Vagina (tissue), 2 donors: ENCODE results near the gene CDS2. TPM values are rescaled to one million over a fixed set of nuclear protein-coding genes. Genes with fewer than 3 reads are reported as not detected.

ENCODE experiments used
- DNase-seq, 2 donors: peaks; one replicate each; pipeline ENCODE4 v3.0.0-alpha.2; 2017; ENCODE audit errors: extremely low spot score in 2 of 2
- H3K27ac ChIP-seq: fragments of 200-600 bp; sonication (generic); one replicate; pipeline ENCODE4 v1.5.1; 2019
- H3K27me3 ChIP-seq: fragments of 200-600 bp; sonication (generic); one replicate; pipeline ENCODE4 v1.5.1; 2019
- H3K36me3 ChIP-seq, 2 donors: fragments of 200-600 bp; sonication (generic); one replicate each; pipeline ENCODE4 v1.5.1; 2017 to 2019
- H3K4me1 ChIP-seq: fragments of 200-600 bp; sonication (generic); one replicate; pipeline ENCODE4 v1.5.1; 2019
- H3K4me3 ChIP-seq, 2 donors: fragments of 200-600 bp; sonication (generic); 1 replicate in 1 of 2; 2 replicates in 1 of 2; pipeline ENCODE4 v1.5.1; 2016 to 2019
- H3K9me3 ChIP-seq: fragments of 200-600 bp; sonication (generic); one replicate; pipeline ENCODE4 v1.5.1; 2019
- CTCF ChIP-seq, 3 experiments: fragments of 450-650 bp in 2 of 3; fragments of 200-600 bp in 1 of 3; sonication (generic) in 1 of 3; IDR thresholded peaks; one replicate each; pipeline ENCODE4 v1.5.1; 2017 to 2019; ENCODE audit warnings: antibody characterized with exemption in 3 of 3, mild to moderate bottlenecking in 2 of 3, moderate library complexity in 2 of 3
- POLR2A ChIP-seq, 2 donors: fragments of 450-650 bp; IDR thresholded peaks; one replicate each; pipeline ENCODE4 v1.6.1; 2017; ENCODE audit warnings: antibody characterized with exemption in 2 of 2, mild to moderate bottlenecking in 2 of 2, moderate library complexity in 2 of 2
- POLR2AphosphoS5 ChIP-seq, 2 donors: sonication (generic); formaldehyde crosslinking; IDR thresholded peaks; one replicate each; pipeline ENCODE4 v1.9.0; 2017; ENCODE audit warnings: antibody characterized with exemption in 2 of 2, mild to moderate bottlenecking in 2 of 2, low read depth in 1 of 2; ENCODE audit not compliant: insufficient read depth in 1 of 2
- intact Hi-C: fragments of 100-400 bp; cut with DNase I; formaldehyde crosslinking; loops from one replicate; pipeline ENCODE4 v1.15.1; 2023
- total RNA-seq: library from RNA; depleted of rRNA; stranded (reverse); fragments of >200 nt; gene quantifications from one replicate; pipeline ENCODE4 v1.2.3, GENCODE V29; 2016

Gene CDS2
- total RNA-seq, 1 donor from 2014 or later, result 24.8 TPM

GRCh38 chr20:5216663-5217062 is 89.9 kb downstream of the CDS2 start:
- Histone ChIP-seq H3K4me1 (no peaks in the 10 kb centered on the region), H3K36me3 (no peaks in the 10 kb centered on the region), H3K27ac (no peak overlapping the region), H3K4me3 (no peak overlapping the region), H3K9me3 (no peaks in the 10 kb centered on the region), H3K27me3 (no peaks in the 10 kb centered on the region)
- no peak for TF ChIP-seq POLR2AphosphoS5 (IDR thresholded peaks at IDR 0.05; ENCODE audit: insufficient read depth in 1 of 2, low read depth in 1 of 2)
- TF ChIP-seq POLR2A (IDR thresholded peaks at IDR 0.05), result no peak
- TF ChIP-seq CTCF (IDR thresholded peaks at IDR 0.05), result no peak
- intact Hi-C loops, result no loop called here
- DNase-seq, result no peak

- DNase-seq, result no peak
- intact Hi-C loops, result no loop called here
- Histone ChIP-seq H3K4me3 (no peak overlapping the region), H3K36me3 (no peaks in the 10 kb centered on the region), H3K27ac (no peak overlapping the region), H3K4me1 (no peaks in the 10 kb centered on the region), H3K9me3 (no peaks in the 10 kb centered on the region), H3K27me3 (no peaks in the 10 kb centered on the region)
- no peak for TF ChIP-seq CTCF (IDR thresholded peaks at IDR 0.05)
- TF ChIP-seq POLR2A (IDR thresholded peaks at IDR 0.05), result no peak
- no peak for TF ChIP-seq POLR2AphosphoS5 (IDR thresholded peaks at IDR 0.05; ENCODE audit: insufficient read depth in 1 of 2, low read depth in 1 of 2)
These were observed 90.8 kb downstream of the CDS2 start for GRCh38 chr20:5217616-5218015.

- DNase-seq, result no peak
- intact Hi-C loops, result no loop called here
- H3K9me3 ChIP-seq, result no peaks in the 10 kb centered on the region
- TF ChIP-seq POLR2AphosphoS5 (IDR thresholded peaks at IDR 0.05; ENCODE audit: insufficient read depth in 1 of 2, low read depth in 1 of 2) (no peak), POLR2A (IDR thresholded peaks at IDR 0.05) (no peak), CTCF (IDR thresholded peaks at IDR 0.05) (no peak)
- no peaks in the 10 kb centered on the region for H3K36me3 ChIP-seq
- no peak overlapping the region for H3K4me3 ChIP-seq
- H3K27ac ChIP-seq, result no peak overlapping the region
- H3K27me3 ChIP-seq, result no peaks in the 10 kb centered on the region
- H3K4me1 ChIP-seq, result no peaks in the 10 kb centered on the region
These were observed 93.7 kb downstream of the CDS2 start for GRCh38 chr20:5220321-5221060.

- TF ChIP-seq POLR2A (IDR thresholded peaks at IDR 0.05), result no peak
- no peaks in the 10 kb centered on the region for H3K9me3 ChIP-seq
- no peak overlapping the region for H3K27ac ChIP-seq
- DNase-seq, result no peak
- H3K36me3 ChIP-seq, result no peaks in the 10 kb centered on the region
- intact Hi-C loops, result no loop called here
- H3K4me1 ChIP-seq, result no peaks in the 10 kb centered on the region
- no peaks in the 10 kb centered on the region for H3K27me3 ChIP-seq
- no peak overlapping the region for H3K4me3 ChIP-seq
These were observed 94.2 kb downstream of the CDS2 start for GRCh38 chr20:5221061-5221430.

GRCh38 chr20:5222919-5223634 is 96.3 kb downstream of the CDS2 start:
- Histone ChIP-seq H3K27me3 (no peaks in the 10 kb centered on the region), H3K9me3 (no peaks in the 10 kb centered on the region), H3K36me3 (no peaks in the 10 kb centered on the region), H3K27ac (no peak overlapping the region), H3K4me1 (no peaks in the 10 kb centered on the region), H3K4me3 (no peak overlapping the region)
- no peak for TF ChIP-seq POLR2AphosphoS5 (IDR thresholded peaks at IDR 0.05; ENCODE audit: insufficient read depth in 1 of 2, low read depth in 1 of 2)
- peak in 2 of 3 experiments; percentile 41 to 45 for TF ChIP-seq CTCF (IDR thresholded peaks at IDR 0.05)
- DNase-seq, result no peak
- intact Hi-C loops, result no loop called here
